Measurements from ENCODE around the gene TLX1.

TLX1 gene

DNA sequence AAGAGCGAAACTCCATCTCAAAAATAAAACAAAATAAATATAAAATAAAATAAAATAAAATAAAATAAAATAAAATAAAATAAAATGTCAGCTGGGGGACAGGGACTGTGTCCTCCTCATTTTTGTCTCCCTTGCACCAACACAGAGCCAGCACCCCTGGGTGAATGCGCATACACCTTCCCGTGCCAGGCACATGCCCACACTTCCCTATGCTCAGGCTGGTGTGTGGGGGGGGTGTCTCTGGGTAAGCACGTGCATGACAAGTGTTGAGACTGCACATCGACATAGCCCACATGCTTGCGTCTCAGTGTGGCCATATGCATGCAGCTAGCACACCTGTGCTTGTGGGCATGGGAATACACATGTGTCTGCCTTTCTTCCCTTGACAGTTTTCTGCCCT, 24.7 kb upstream of the TLX1 start:
- H3K36me3 ChIP-seq (ENCODE audit: insufficient read depth, low read length): no peaks in the 10 kb centered on the region
- DNase-seq (ENCODE audit: low read depth, low spot score): no peak
- H3K27ac ChIP-seq: no peak overlapping the region
- H3K9me3 ChIP-seq (ENCODE audit: low read depth, low read length): no peaks in the 10 kb centered on the region
- H3K9ac ChIP-seq (ENCODE audit: insufficient read length): no peak overlapping the region
- no peak overlapping the region for H3K4me3 ChIP-seq
- no peak for TF ChIP-seq POLR2AphosphoS5 (IDR thresholded peaks at IDR 0.05; ENCODE audit: borderline replicate concordance, low read depth, low read length)
- no peak for TF ChIP-seq FOXP2 (optimal IDR thresholded peaks at IDR 0.05; ENCODE audit: control extremely low read depth, extremely low read length, insufficient read depth)
- no peak for TF ChIP-seq EZH2 (IDR thresholded peaks at IDR 0.05)

DNA sequence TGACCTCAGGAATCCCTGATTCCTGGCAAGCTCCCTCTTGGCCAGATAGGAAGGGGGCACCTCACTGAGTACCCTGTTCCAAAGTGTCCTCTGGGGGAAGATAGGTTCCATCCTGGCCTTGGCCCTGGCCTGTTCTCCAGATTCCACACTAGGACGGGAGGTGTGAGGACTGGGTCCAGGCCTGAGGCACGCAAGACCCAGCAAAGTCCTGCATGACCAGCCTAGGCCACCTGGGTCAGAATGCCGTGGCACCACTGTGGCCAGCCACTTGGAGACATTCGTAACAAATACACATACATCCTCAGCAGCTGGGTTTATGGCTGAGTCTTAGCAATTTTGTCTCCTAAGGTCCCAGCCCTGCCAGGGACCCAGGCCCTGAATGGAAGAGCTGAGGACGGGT, 23.3 kb upstream of the TLX1 start:
- no peak for DNase-seq (ENCODE audit: low read depth, low spot score)
- H3K27ac ChIP-seq: no peak overlapping the region
- TF ChIP-seq FOXP2 (optimal IDR thresholded peaks at IDR 0.05; ENCODE audit: control extremely low read depth, extremely low read length, insufficient read depth) (no peak), POLR2AphosphoS5 (IDR thresholded peaks at IDR 0.05; ENCODE audit: borderline replicate concordance, low read depth, low read length) (no peak), EZH2 (IDR thresholded peaks at IDR 0.05) (no peak)
- H3K9ac ChIP-seq (ENCODE audit: insufficient read length): no peak overlapping the region
- no peak overlapping the region for H3K4me3 ChIP-seq
- H3K36me3 ChIP-seq (ENCODE audit: insufficient read depth, low read length): no peaks in the 10 kb centered on the region
- H3K9me3 ChIP-seq (ENCODE audit: low read depth, low read length): no peaks in the 10 kb centered on the region

DNA sequence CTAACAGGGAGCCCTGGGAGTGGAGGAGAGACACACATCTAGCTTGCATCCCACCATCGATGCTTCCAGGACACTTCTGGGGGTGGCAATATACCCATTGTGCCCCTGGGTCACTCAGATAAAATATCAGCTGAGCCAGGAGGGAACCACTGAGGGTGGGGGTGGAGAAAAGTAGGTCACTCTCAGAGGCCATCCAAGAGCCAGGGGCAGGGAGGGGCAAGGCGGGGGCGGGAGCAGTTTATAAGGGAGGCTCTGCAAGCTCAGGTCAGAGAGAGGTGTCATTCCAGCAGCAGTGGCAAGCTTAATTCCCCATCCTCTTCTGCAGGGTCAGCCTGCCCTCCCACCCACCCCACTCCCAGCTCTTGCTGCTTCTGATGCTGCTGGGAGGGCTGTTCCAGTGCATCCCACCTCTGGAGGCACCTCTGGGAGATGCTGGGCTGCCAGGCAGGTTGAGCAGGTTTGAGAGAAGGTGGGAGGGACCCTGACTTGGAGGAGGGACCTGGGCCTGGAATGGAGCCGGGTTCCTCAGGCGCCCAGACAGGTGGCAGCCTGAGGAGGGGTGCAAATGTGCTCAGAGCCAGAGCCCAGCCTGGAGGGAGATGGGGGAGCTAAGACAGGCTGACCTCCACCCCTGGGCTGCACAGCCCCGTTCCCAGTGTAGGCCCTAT, 20.1 kb upstream of the TLX1 start:
- no peaks in the 10 kb centered on the region for H3K36me3 ChIP-seq (ENCODE audit: insufficient read depth, low read length)
- H3K4me3 ChIP-seq: no peak overlapping the region
- no peak for DNase-seq (ENCODE audit: low read depth, low spot score)
- H3K9me3 ChIP-seq (ENCODE audit: low read depth, low read length): no peaks in the 10 kb centered on the region
- H3K9ac ChIP-seq (ENCODE audit: insufficient read length): no peak overlapping the region
- no peak overlapping the region for H3K27ac ChIP-seq
- TF ChIP-seq FOXP2 (optimal IDR thresholded peaks at IDR 0.05; ENCODE audit: control extremely low read depth, extremely low read length, insufficient read depth) (no peak), POLR2AphosphoS5 (IDR thresholded peaks at IDR 0.05; ENCODE audit: borderline replicate concordance, low read depth, low read length) (no peak), EZH2 (IDR thresholded peaks at IDR 0.05) (no peak)

DNA sequence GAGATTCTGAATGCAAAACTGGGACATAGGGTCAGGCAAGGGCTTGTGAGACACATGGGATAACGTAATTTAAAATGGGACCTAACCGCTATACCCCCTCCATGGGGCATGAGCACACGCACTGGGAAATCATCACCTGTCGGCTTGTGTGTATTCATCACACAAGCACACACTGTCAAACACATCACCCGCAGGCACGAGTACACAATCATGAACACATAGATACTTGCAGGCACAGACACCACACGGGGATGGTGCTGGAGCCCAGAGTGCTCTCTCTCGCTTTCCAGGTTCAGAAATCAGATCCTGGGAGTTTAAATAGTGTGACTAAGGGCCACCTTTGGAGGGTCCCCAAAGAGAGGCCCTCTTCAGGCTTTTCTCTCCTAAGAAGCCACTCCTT, 19.6 kb upstream of the TLX1 start:
- H3K36me3 ChIP-seq (ENCODE audit: insufficient read depth, low read length): no peaks in the 10 kb centered on the region
- H3K4me3 ChIP-seq: no peak overlapping the region
- TF ChIP-seq EZH2 (IDR thresholded peaks at IDR 0.05) (no peak), FOXP2 (optimal IDR thresholded peaks at IDR 0.05; ENCODE audit: control extremely low read depth, extremely low read length, insufficient read depth) (no peak), POLR2AphosphoS5 (IDR thresholded peaks at IDR 0.05; ENCODE audit: borderline replicate concordance, low read depth, low read length) (no peak)
- H3K9me3 ChIP-seq (ENCODE audit: low read depth, low read length): no peaks in the 10 kb centered on the region
- no peak overlapping the region for H3K27ac ChIP-seq
- no peak for DNase-seq (ENCODE audit: low read depth, low spot score)
- no peak overlapping the region for H3K9ac ChIP-seq (ENCODE audit: insufficient read length)

DNA sequence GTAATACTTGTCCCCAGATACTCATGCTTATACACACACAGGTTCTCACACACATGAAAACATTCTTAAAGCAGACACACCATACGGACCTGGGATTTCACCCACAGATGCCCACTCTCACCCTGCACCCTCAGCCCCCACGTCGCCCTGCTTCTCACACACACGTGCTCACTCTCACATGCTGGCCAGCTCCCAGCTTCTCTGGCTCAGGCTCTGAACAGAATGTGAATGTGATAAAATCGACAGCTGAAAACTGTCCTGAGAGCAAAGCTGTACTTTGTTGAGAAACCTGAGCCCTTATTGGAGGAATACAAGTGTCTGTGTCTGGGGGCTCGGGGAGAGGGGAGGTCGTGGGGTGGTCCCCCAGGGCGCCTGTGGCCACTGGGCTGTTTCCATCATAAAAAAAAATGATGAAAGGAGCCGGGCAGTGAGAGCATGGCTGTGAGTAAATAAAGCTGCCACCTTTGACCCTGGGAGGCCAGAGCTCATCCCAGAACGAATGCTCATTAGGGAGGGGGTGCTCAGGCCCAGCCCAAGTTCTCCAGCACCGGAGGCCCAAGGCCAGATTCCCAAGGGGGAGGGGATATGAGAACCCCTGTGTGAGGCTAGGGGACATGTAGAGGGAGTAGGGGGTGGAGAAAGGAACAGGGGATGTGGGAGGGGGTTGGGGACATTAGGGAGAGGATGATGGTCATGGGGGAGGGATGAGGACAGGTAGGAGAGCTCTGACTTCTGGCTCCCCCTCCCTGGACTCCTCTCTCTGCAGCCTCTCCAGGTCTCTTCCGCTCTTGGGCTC, 18.1 kb upstream of the TLX1 start:
- Histone ChIP-seq H3K4me3 (no peak overlapping the region), H3K27ac (no peak overlapping the region), H3K9ac (ENCODE audit: insufficient read length) (no peak overlapping the region), H3K36me3 (ENCODE audit: insufficient read depth, low read length) (no peaks in the 10 kb centered on the region), H3K9me3 (ENCODE audit: low read depth, low read length) (no peaks in the 10 kb centered on the region)
- TF ChIP-seq FOXP2 (optimal IDR thresholded peaks at IDR 0.05; ENCODE audit: control extremely low read depth, extremely low read length, insufficient read depth): no peak
- no peak for TF ChIP-seq EZH2 (IDR thresholded peaks at IDR 0.05)
- no peak for TF ChIP-seq POLR2AphosphoS5 (IDR thresholded peaks at IDR 0.05; ENCODE audit: borderline replicate concordance, low read depth, low read length)
- DNase-seq (ENCODE audit: low read depth, low spot score): no peak

DNA sequence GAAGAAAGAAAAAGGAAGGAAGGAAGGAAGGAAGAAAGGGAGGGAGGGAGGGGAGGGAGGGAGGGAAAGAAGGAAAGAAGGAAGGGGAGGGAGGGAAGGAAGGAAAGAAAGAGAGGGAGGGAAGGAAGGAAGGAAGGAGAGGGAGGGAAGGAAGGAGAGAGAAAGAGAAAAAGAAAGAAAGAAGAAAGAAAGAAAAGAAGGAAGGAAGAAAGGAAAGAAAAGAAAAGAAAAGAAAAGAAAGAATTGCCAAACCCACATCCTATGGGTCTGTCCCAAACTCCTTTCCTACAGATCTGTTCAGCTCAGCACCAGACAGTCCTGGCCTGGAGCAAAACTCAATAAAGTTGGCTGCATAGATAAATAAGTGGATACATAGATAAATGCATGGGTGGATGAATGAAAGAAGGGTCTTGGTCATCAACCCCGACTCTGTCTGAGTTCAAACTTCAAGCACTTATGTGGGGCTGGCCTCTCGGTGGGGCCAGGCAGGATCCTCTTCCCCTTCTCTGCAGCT, 17.2 kb upstream of the TLX1 start:
- TF ChIP-seq FOXP2 (optimal IDR thresholded peaks at IDR 0.05; ENCODE audit: control extremely low read depth, extremely low read length, insufficient read depth) (no peak), POLR2AphosphoS5 (IDR thresholded peaks at IDR 0.05; ENCODE audit: borderline replicate concordance, low read depth, low read length) (no peak), EZH2 (IDR thresholded peaks at IDR 0.05) (no peak)

DNA sequence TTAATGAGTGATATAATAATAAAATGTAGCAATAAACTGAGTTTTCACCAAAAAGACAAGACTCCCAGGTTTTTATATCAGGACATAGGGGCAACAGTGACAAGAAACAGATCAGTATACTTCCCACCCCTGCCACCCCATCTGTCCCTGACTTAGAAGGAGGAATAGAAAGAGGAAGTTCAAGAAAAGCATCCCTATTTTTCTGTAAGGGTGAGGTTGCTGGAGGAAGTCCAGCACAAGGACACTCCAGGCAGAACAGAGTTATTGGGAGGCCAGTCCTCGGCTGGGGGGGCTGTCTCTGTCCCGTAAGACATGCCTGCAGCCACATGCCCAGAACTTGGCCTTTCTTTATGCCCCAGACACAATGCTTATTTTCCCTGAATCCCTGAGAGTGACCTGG, 16.5 kb upstream of the TLX1 start:
- no peaks in the 10 kb centered on the region for H3K36me3 ChIP-seq (ENCODE audit: insufficient read depth, low read length)
- DNase-seq (ENCODE audit: low read depth, low spot score): no peak
- no peak overlapping the region for H3K27ac ChIP-seq
- no peak overlapping the region for H3K4me3 ChIP-seq
- H3K9me3 ChIP-seq (ENCODE audit: low read depth, low read length): no peaks in the 10 kb centered on the region
- TF ChIP-seq FOXP2 (optimal IDR thresholded peaks at IDR 0.05; ENCODE audit: control extremely low read depth, extremely low read length, insufficient read depth) (no peak), EZH2 (IDR thresholded peaks at IDR 0.05) (no peak), POLR2AphosphoS5 (IDR thresholded peaks at IDR 0.05; ENCODE audit: borderline replicate concordance, low read depth, low read length) (no peak)
- no peak overlapping the region for H3K9ac ChIP-seq (ENCODE audit: insufficient read length)

More for the DNA sequence above, 17.2 kb upstream of the TLX1 start:
- Histone ChIP-seq H3K9ac (ENCODE audit: insufficient read length) (no peak overlapping the region), H3K27ac (no peak overlapping the region), H3K9me3 (ENCODE audit: low read depth, low read length) (no peaks in the 10 kb centered on the region), H3K36me3 (ENCODE audit: insufficient read depth, low read length) (no peaks in the 10 kb centered on the region), H3K4me3 (no peak overlapping the region)
- DNase-seq (ENCODE audit: low read depth, low spot score): no peak

DNA sequence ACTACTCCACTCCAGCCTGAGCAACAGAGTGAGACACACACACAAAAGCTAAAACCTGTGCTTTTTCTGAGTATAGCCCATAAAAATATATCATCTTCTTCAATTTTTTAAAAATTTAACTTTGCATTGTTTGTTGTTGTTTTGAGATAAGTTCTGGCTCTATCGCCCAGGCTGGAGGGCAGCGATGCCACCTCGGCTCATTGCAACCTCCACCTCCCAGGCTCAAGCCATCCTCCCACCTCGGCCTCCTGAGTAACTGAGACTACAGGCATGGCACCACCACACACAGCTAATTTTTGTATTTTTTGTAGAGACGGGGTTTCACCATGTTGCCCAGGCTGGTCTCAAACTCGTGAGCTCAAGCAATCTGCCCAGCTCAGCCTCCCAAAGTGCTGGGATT, 14.3 kb upstream of the TLX1 start:
- DNase-seq (ENCODE audit: low read depth, low spot score): no peak
- H3K4me3 ChIP-seq: no peak overlapping the region
- H3K9me3 ChIP-seq (ENCODE audit: low read depth, low read length): no peaks in the 10 kb centered on the region

More for the DNA sequence above, 14.3 kb upstream of the TLX1 start:
- TF ChIP-seq FOXP2 (optimal IDR thresholded peaks at IDR 0.05; ENCODE audit: control extremely low read depth, extremely low read length, insufficient read depth) (no peak), POLR2AphosphoS5 (IDR thresholded peaks at IDR 0.05; ENCODE audit: borderline replicate concordance, low read depth, low read length) (no peak), EZH2 (IDR thresholded peaks at IDR 0.05) (no peak)
- no peak overlapping the region for H3K9ac ChIP-seq (ENCODE audit: insufficient read length)
- H3K27ac ChIP-seq: no peak overlapping the region
- H3K36me3 ChIP-seq (ENCODE audit: insufficient read depth, low read length): no peaks in the 10 kb centered on the region
